GM10266 (cell line): ENCODE results near the gene CCDC85C.

ENCODE experiments used
- DNase-seq: peaks from one replicate; pipeline ENCODE4 v3.0.0; 2012; ENCODE audit errors: extremely low spot score
- CTCF ChIP-seq: IDR thresholded peaks from 2 replicates; pipeline ENCODE4 v1.5.1; 2012; ENCODE audit warnings: mild to moderate bottlenecking, low read depth; ENCODE audit not compliant: control insufficient read depth, insufficient read depth; ENCODE audit errors: missing control alignments

CCDC85C gene

DNA sequence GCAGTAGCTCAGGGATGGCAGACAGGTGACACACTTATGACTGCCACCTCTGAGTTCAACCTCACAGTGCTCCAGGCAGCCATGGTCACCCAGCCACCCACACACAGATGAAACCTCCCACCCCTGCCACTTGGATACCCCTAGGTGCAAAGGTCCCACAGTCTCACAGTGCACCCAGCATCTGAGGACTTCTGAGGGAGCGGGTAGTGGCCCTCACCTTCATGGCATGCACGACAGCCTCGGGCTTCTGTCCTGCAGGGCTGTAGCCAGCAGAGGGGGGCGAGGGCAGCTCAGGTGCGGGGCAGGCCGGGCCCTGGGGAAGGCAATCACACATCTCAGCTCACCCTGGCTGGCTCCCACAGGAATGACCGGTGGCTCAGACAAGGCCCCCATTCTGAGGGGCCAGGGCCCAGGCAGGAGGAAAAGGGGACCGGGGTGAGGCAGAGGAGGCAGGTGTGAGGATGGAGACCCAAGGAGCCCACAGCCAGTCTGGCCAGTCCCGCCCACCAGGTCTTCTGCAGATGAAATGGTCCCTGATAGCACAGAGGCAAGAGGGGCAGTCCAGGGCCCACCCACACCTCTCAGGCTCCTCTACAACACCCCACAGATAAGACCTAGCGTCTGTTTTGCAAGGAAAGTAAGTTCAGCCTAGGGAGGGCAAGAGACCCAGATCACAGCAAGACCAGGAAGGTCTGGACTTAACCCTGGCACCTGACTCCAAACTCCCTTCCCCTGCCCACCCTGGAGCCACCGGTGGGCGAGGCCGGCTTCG lies 87.0 kb downstream of the CCDC85C start:
- TF ChIP-seq CTCF: no peak
- DNase-seq: no peak

- no peak for TF ChIP-seq CTCF
- DNase-seq: no peak
These were observed 87.7 kb downstream of the CCDC85C start for GRCh38 chr14:99516156-99516870.

- DNase-seq: no peak
- TF ChIP-seq CTCF: no peak
These were observed 88.5 kb downstream of the CCDC85C start for GRCh38 chr14:99515301-99516155.

DNA sequence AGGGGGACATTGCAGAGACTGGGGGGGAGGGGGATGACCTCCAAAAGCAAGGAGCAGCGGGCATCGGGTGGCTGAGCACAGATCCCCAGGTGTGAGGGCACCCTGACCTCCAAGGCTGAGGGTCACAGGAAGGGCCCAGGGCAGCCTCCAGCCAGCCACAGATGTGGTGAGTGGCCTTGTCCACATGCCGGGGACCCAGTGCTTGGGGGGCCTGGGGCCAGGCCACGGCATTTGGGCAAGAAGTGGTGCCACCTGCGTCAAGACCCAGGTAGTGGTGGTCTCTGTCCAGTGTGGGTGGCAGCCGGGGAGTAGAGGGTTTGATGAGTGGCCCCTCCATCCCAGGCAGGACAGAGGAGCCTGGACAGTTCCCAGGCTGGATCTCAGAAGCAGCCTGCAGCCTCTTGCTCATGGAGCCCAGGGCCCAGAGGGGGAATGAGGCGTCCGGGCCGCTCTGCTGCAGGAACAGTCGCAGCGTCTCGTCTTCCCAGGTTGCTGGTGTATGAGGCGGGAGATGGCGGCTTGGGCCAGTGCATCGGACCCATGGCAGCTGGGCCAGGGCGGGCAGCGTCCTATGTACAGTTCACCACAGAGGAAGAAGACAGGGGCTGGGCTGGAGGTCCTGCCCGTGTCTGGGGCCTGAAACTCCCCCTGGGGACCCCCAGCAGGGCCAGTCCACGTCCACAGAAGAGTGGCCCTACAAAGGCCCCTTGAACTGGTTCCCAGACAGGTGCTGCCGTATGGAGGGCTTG lies 89.3 kb downstream of the CCDC85C start:
- no peak for TF ChIP-seq CTCF
- DNase-seq: no peak

GRCh38 chr14:99513946-99514551 lies 90.0 kb downstream of the CCDC85C start:
- no peak for TF ChIP-seq CTCF
- DNase-seq: no peak

GRCh38 chr14:99513183-99513694 lies 90.8 kb downstream of the CCDC85C start:
- no peak for TF ChIP-seq CTCF
- DNase-seq: no peak
